WERI-Rb-1 (cell line): ENCODE data around the gene FAM78A.

ENCODE experiments used
- DNase-seq: peaks from one replicate; pipeline ENCODE4 v3.0.0-alpha.2; 2020
- H3K27ac ChIP-seq: fragments of 250-450 bp; sonication (Bioruptor Pico); 2 replicates; pipeline ENCODE4 v1.5.1; 2020; ENCODE audit warnings: mild to moderate bottlenecking, moderate library complexity
- H3K27me3 ChIP-seq: fragments of 250-450 bp; sonication (Bioruptor Pico); 2 replicates; pipeline ENCODE4 v1.5.1; 2021; ENCODE audit warnings: mild to moderate bottlenecking, low read depth, moderate library complexity; ENCODE audit not compliant: insufficient read depth, severe bottlenecking
- H3K36me3 ChIP-seq: fragments of 250-450 bp; sonication (Bioruptor Pico); 2 replicates; pipeline ENCODE4 v1.5.1; 2020; ENCODE audit warnings: mild to moderate bottlenecking, moderate library complexity
- H3K4me3 ChIP-seq: 2 replicates; pipeline ENCODE4 v1.5.1; 2011; ENCODE audit warnings: low read depth, mild to moderate bottlenecking, control low read depth, low read length
- H3K9me3 ChIP-seq: fragments of 250-450 bp; sonication (Bioruptor Pico); 2 replicates; pipeline ENCODE4 v1.5.1; 2021; ENCODE audit warnings: mild to moderate bottlenecking, moderate library complexity; ENCODE audit not compliant: severe bottlenecking
- CTCF ChIP-seq: IDR thresholded peaks from 2 replicates; pipeline ENCODE4 v1.5.1; 2011; ENCODE audit warnings: low read depth, mild to moderate bottlenecking, control low read depth, inconsistent platforms, low read length

Gene FAM78A

GRCh38 chr9:131276094-131276888 is at the start of gene FAM78A:
TSS of gene FAM78A (minus strand) at chr9:131276510. CDS start at chr9:131276179, 331 bp downstream.
- Histone ChIP-seq H3K36me3 (peaks cover 8% of the 10 kb centered on the region), H3K27ac (peak within 1 kb of the TSS; percentile 69), H3K4me3 (peak within 1 kb of the TSS; percentile 58), H3K27me3 (no peaks in the 10 kb centered on the region), H3K9me3 (no peaks in the 10 kb centered on the region)
- TF ChIP-seq CTCF = no peak
- peak; percentile 53 for DNase-seq

GRCh38 chr9:131324736-131325679 is 48.7 kb upstream of the FAM78A start:
- no peak for DNase-seq
- Histone ChIP-seq H3K27me3 (no peaks in the 10 kb centered on the region), H3K27ac (no peak overlapping the region), H3K36me3 (no peaks in the 10 kb centered on the region), H3K4me3 (no peak overlapping the region), H3K9me3 (no peaks in the 10 kb centered on the region)
- no peak for TF ChIP-seq CTCF

GRCh38 chr9:131323629-131324028 is 47.3 kb upstream of the FAM78A start:
- Histone ChIP-seq H3K27me3 (no peaks in the 10 kb centered on the region), H3K9me3 (no peaks in the 10 kb centered on the region), H3K4me3 (no peak overlapping the region), H3K27ac (no peak overlapping the region), H3K36me3 (no peaks in the 10 kb centered on the region)
- no peak for TF ChIP-seq CTCF
- DNase-seq = no peak

- H3K36me3 ChIP-seq = no peaks in the 10 kb centered on the region
- TF ChIP-seq CTCF = no peak
- peak overlapping the region; percentile 75 for H3K27ac ChIP-seq
- no peaks in the 10 kb centered on the region for H3K27me3 ChIP-seq
- peak; percentile 81 for DNase-seq
- H3K4me3 ChIP-seq = no peak overlapping the region
- H3K9me3 ChIP-seq = no peaks in the 10 kb centered on the region
These were observed 43.8 kb upstream of the FAM78A start for GRCh38 chr9:131320031-131320685.

- H3K9me3 ChIP-seq = no peaks in the 10 kb centered on the region
- TF ChIP-seq CTCF = no peak
- H3K4me3 ChIP-seq = no peak overlapping the region
- peak overlapping the region; percentile 75 for H3K27ac ChIP-seq
- no peaks in the 10 kb centered on the region for H3K36me3 ChIP-seq
- DNase-seq = peak; percentile 71
- H3K27me3 ChIP-seq = no peaks in the 10 kb centered on the region
These were observed 43.2 kb upstream of the FAM78A start for GRCh38 chr9:131319486-131319885.
